HepG2 (cell line): ENCODE data around the gene MRPL58. TPM values are rescaled to one million over a fixed set of nuclear protein-coding genes. Genes with fewer than 3 reads are reported as not detected.
A peak's percentile ranks its signal among the peaks of the same experiment; 100 is the strongest.

Experiments
- ARNTL ChIP-seq: sonication (generic); formaldehyde crosslinking; IDR thresholded peaks from 2 replicates; pipeline ENCODE4 v1.4.0; 2020; ENCODE audit warnings: mild to moderate bottlenecking, missing genetic modification reagents
- CBX1 ChIP-seq: IDR thresholded peaks from one replicate; pipeline ENCODE4 v1.6.1; 2016; ENCODE audit warnings: antibody characterized with exemption, low read depth
- EHMT2 ChIP-seq: fragments of 200-600 bp; sonication (generic); IDR thresholded peaks from 2 replicates; pipeline ENCODE4 v1.7.0; 2017; ENCODE audit warnings: antibody characterized with exemption, low read depth, low read length, borderline replicate concordance
- HNF4G ChIP-seq, 2 experiments: sonication (generic) in 1 of 2; formaldehyde crosslinking in 1 of 2; IDR thresholded peaks; 2 replicates each; pipeline versions ENCODE4 v1.4.0 to v1.6.1; 2011 to 2020; ENCODE audit warnings: borderline replicate concordance in 2 of 2, low read depth in 2 of 2, mild to moderate bottlenecking in 2 of 2, low read length in 1 of 2, missing genetic modification reagents in 1 of 2, moderate library complexity in 1 of 2
- IKZF4 ChIP-seq: sonication (generic); formaldehyde crosslinking; IDR thresholded peaks from 2 replicates; pipeline ENCODE4 v1.5.1; 2020; ENCODE audit warnings: borderline replicate concordance, mild to moderate bottlenecking, low read depth, missing genetic modification reagents; ENCODE audit errors: not compliant biosample characterization
- MAF1 ChIP-seq: sonication (generic); formaldehyde crosslinking; IDR thresholded peaks from 2 replicates; pipeline ENCODE4 v1.5.0; 2020; ENCODE audit warnings: missing genetic modification reagents, borderline replicate concordance
- NFIB ChIP-seq: sonication (generic); formaldehyde crosslinking; IDR thresholded peaks from 2 replicates; pipeline ENCODE4 v1.9.0; 2021; ENCODE audit warnings: missing genetic modification reagents, mild to moderate bottlenecking, borderline replicate concordance
- RBAK ChIP-seq: sonication (generic); formaldehyde crosslinking; IDR thresholded peaks from 2 replicates; pipeline ENCODE4 v1.5.1; 2020; ENCODE audit warnings: mild to moderate bottlenecking, missing genetic modification reagents
- SAFB2 ChIP-seq: sonication (generic); formaldehyde crosslinking; IDR thresholded peaks from 2 replicates; pipeline ENCODE4 v1.5.1; 2020; ENCODE audit warnings: missing genetic modification reagents, low read depth, mild to moderate bottlenecking, borderline replicate concordance
- SKI ChIP-seq: fragments of 450-650 bp; IDR thresholded peaks from one replicate; pipeline ENCODE4 v1.6.1; 2018; ENCODE audit warnings: mild to moderate bottlenecking; ENCODE audit not compliant: partially characterized antibody
- ZNF253 ChIP-seq: sonication (generic); formaldehyde crosslinking; IDR thresholded peaks from 2 replicates; pipeline ENCODE4 v1.8.0; 2022; ENCODE audit warnings: mild to moderate bottlenecking, missing genetic modification reagents, borderline replicate concordance
- polyA plus RNA-seq, 8 experiments: library from polyadenylated mRNA; depleted of rRNA in 3 of 8; stranded (reverse) in 7 of 8; unstranded in 1 of 8; fragments of >200 nt; fragmentation: Illumina TruSeq in 4 of 8; extraction: Trizol in 4 of 8; gene quantifications; 2 replicates each; pipeline versions ENCODE4 v1.2.1 to v1.2.3, GENCODE V29; 2011 to 2016; ENCODE audit warnings: low read depth in 4 of 8, missing spikeins in 1 of 8, mixed read lengths in 1 of 8; ENCODE audit not compliant: insufficient read depth in 1 of 8
- total RNA-seq, 5 experiments: library from RNA; depleted of rRNA; stranded (reverse); fragments of >200 nt; fragmentation: Illumina TruSeq; extraction: Trizol; gene quantifications; 2 replicates each; pipeline ENCODE4 v1.2.3, GENCODE V29; 2016; ENCODE audit warnings: low read depth in 1 of 5
- TF ChIP-seq, protein P1 (sequence below): sonication (generic); formaldehyde crosslinking; IDR thresholded peaks from 2 replicates; pipeline ENCODE4 v1.4.0; 2020; ENCODE audit warnings: mild to moderate bottlenecking, missing genetic modification reagents
- TF ChIP-seq, protein P2 (sequence below): sonication (generic); formaldehyde crosslinking; IDR thresholded peaks from 2 replicates; pipeline ENCODE4 v1.9.0; 2022; ENCODE audit warnings: missing genetic modification reagents, mild to moderate bottlenecking, borderline replicate concordance
- TF ChIP-seq, protein P3 (sequence below): IDR thresholded peaks from 2 replicates; pipeline ENCODE4 v1.6.1; 2016; ENCODE audit warnings: missing compliant biosample characterization, missing genetic modification reagents, borderline replicate concordance
- TF ChIP-seq, protein P4 (sequence below), 2 experiments: sonication (generic) in 1 of 2; formaldehyde crosslinking in 1 of 2; IDR thresholded peaks; 2 replicates each; pipeline versions ENCODE4 v1.4.0 to v1.6.1; 2016 to 2020; ENCODE audit warnings: borderline replicate concordance in 1 of 2, low read depth in 1 of 2, mild to moderate bottlenecking in 1 of 2, missing genetic modification reagents in 1 of 2
- TF ChIP-seq, protein P5 (sequence below): sonication (generic); formaldehyde crosslinking; IDR thresholded peaks from 2 replicates; pipeline ENCODE4 v1.4.0; 2020; ENCODE audit warnings: missing genetic modification reagents

The MRPL58 gene
- total and polyA plus RNA-seq, 2 of the 13 experiments (the other 11 are each of a cell fraction or from before 2014, with no cell fraction given): 44.9 to 68.9 TPM

DNA sequence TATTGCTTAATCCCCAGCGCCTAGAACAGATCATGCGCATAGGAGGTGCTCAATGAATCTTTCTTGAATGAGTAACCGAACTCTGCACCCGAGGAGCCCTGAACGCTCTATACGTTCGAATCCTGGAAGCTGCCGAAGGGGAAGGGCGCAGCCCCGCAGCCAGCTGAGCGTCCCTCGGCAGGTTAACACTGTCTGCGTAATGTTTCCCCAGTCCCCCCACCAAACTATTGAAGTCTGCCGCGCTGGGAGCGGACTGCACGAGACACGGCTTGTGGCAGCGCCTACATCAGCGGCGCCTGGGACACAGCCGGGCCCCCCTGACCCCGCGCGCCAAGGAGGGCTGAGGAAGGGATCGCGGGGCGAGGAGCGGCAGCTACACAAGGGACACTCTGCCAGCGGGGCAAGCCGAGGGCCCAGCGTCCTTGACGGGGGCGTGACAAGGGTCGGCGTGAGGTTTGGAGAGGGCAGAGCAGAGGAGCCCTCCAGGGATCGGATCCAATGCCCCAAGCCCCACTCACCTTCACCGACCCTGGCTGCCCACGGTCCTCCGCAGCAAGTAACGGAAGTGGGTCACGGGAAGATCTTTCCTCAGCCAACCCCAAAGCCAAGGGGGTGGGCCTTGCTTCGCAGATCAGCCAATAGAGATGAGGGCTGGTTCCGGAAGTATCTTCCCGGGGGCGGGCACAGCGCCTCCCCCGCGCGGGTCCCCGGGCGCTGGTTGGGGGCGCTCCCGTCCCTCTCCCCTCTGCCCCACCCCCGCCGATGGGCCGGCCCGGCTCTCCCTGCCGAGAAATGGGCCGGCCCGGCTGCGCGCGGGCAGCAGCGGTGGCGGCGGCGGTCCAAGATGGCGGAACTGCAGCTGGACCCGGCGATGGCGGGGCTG is 34.2 kb downstream of the MRPL58 start, which contains the start of the genes ATP5PD and KCTD2 (continued):
- 0 out of 2 replicates have a peak, but pooled peaks have one; percentile 38 for TF ChIP-seq SAFB2
- TF ChIP-seq, protein P1, sequence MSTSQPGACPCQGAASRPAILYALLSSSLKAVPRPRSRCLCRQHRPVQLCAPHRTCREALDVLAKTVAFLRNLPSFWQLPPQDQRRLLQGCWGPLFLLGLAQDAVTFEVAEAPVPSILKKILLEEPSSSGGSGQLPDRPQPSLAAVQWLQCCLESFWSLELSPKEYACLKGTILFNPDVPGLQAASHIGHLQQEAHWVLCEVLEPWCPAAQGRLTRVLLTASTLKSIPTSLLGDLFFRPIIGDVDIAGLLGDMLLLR: 0 out of 2 replicates have a peak, but pooled peaks have one; percentile 8
- TF ChIP-seq, protein P2, sequence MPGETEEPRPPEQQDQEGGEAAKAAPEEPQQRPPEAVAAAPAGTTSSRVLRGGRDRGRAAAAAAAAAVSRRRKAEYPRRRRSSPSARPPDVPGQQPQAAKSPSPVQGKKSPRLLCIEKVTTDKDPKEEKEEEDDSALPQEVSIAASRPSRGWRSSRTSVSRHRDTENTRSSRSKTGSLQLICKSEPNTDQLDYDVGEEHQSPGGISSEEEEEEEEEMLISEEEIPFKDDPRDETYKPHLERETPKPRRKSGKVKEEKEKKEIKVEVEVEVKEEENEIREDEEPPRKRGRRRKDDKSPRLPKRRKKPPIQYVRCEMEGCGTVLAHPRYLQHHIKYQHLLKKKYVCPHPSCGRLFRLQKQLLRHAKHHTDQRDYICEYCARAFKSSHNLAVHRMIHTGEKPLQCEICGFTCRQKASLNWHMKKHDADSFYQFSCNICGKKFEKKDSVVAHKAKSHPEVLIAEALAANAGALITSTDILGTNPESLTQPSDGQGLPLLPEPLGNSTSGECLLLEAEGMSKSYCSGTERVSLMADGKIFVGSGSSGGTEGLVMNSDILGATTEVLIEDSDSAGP (CRISPR knock-in tag): no peak; the same call in none of the 2 replicates
- no peak for TF ChIP-seq NFIB (CRISPR knock-in tag)
- TF ChIP-seq RBAK (CRISPR knock-in tag): no peak
- TF ChIP-seq ARNTL (CRISPR knock-in tag): peak; percentile 73; the same call in 1 of the 2 replicates
- TF ChIP-seq, protein P3, sequence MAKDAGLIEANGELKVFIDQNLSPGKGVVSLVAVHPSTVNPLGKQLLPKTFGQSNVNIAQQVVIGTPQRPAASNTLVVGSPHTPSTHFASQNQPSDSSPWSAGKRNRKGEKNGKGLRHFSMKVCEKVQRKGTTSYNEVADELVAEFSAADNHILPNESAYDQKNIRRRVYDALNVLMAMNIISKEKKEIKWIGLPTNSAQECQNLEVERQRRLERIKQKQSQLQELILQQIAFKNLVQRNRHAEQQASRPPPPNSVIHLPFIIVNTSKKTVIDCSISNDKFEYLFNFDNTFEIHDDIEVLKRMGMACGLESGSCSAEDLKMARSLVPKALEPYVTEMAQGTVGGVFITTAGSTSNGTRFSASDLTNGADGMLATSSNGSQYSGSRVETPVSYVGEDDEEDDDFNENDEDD (CRISPR knock-in tag): peak; percentile 38
- TF ChIP-seq SKI: peak; percentile 13
- TF ChIP-seq, protein P4, sequence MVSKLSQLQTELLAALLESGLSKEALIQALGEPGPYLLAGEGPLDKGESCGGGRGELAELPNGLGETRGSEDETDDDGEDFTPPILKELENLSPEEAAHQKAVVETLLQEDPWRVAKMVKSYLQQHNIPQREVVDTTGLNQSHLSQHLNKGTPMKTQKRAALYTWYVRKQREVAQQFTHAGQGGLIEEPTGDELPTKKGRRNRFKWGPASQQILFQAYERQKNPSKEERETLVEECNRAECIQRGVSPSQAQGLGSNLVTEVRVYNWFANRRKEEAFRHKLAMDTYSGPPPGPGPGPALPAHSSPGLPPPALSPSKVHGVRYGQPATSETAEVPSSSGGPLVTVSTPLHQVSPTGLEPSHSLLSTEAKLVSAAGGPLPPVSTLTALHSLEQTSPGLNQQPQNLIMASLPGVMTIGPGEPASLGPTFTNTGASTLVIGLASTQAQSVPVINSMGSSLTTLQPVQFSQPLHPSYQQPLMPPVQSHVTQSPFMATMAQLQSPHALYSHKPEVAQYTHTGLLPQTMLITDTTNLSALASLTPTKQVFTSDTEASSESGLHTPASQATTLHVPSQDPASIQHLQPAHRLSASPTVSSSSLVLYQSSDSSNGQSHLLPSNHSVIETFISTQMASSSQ (IDR thresholded peaks at IDR 0.05; ENCODE audit: low read depth): no peak
- TF ChIP-seq, protein P4 (CRISPR knock-in tag; IDR thresholded peaks at IDR 0.05; ENCODE audit: borderline replicate concordance): peak; percentile 71
- no peak for TF ChIP-seq EHMT2
- TF ChIP-seq HNF4G (IDR thresholded peaks at IDR 0.05; ENCODE audit: borderline replicate concordance, low read depth, low read length): peak; percentile 23; the same call in 1 of the 2 replicates
- TF ChIP-seq HNF4G (CRISPR knock-in tag; IDR thresholded peaks at IDR 0.05; ENCODE audit: borderline replicate concordance, low read depth): peak; percentile 21
- TF ChIP-seq CBX1: peak; percentile 23
- TF ChIP-seq MAF1 (CRISPR knock-in tag): no peak; the same call in 1 of the 2 replicates
- TF ChIP-seq, protein P5, sequence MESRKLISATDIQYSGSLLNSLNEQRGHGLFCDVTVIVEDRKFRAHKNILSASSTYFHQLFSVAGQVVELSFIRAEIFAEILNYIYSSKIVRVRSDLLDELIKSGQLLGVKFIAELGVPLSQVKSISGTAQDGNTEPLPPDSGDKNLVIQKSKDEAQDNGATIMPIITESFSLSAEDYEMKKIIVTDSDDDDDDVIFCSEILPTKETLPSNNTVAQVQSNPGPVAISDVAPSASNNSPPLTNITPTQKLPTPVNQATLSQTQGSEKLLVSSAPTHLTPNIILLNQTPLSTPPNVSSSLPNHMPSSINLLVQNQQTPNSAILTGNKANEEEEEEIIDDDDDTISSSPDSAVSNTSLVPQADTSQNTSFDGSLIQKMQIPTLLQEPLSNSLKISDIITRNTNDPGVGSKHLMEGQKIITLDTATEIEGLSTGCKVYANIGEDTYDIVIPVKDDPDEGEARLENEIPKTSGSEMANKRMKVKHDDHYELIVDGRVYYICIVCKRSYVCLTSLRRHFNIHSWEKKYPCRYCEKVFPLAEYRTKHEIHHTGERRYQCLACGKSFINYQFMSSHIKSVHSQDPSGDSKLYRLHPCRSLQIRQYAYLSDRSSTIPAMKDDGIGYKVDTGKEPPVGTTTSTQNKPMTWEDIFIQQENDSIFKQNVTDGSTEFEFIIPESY (CRISPR knock-in tag): peak; percentile 54; the same call in 1 of the 2 replicates
- TF ChIP-seq IKZF4 (CRISPR knock-in tag): peak; percentile 90
- TF ChIP-seq ZNF253 (CRISPR knock-in tag): no peak
